Transverse colon (tissue), 3 donors: Measurements from ENCODE around the gene EGFR.

Experiments
- EP300 ChIP-seq: sonication (generic); formaldehyde crosslinking; IDR thresholded peaks from one replicate; pipeline ENCODE4 v1.6.1; 2017; ENCODE audit warnings: antibody characterized with exemption, low read depth
- POLR2A ChIP-seq: fragments of 450-650 bp; IDR thresholded peaks from one replicate; pipeline ENCODE4 v1.6.1; 2016; ENCODE audit warnings: antibody characterized with exemption, mild to moderate bottlenecking, moderate library complexity
- TF ChIP-seq, protein P1 (sequence below), 5 experiments: fragments of 200-600 bp in 3 of 5; fragments of 450-650 bp in 2 of 5; sonication (generic) in 3 of 5; IDR thresholded peaks; 1 replicate in 2 of 5; 2 replicates in 3 of 5; pipeline ENCODE4 v1.5.1; 2016 to 2017; ENCODE audit warnings: antibody characterized with exemption in 5 of 5, inconsistent platforms in 3 of 5, mild to moderate bottlenecking in 2 of 5, moderate library complexity in 1 of 5

DNA sequence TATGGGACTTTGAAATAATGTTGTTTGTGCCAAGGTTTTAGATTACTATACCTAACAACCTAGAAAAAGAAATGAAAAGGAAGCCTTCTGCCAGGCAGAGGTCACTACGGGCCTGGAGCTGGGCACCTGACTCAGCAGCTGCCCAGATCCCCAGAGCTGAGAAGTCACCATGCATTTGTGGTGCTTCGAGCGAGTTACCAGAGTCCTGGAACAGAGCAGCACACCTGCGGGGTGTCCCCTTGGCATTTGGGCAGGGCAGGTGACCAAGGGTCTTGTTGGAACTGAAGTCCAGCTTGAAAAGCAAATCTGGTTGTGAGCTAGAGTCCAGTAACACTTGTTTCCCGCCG is 25.5 kb downstream of the EGFR start:
- TF ChIP-seq, protein P1, sequence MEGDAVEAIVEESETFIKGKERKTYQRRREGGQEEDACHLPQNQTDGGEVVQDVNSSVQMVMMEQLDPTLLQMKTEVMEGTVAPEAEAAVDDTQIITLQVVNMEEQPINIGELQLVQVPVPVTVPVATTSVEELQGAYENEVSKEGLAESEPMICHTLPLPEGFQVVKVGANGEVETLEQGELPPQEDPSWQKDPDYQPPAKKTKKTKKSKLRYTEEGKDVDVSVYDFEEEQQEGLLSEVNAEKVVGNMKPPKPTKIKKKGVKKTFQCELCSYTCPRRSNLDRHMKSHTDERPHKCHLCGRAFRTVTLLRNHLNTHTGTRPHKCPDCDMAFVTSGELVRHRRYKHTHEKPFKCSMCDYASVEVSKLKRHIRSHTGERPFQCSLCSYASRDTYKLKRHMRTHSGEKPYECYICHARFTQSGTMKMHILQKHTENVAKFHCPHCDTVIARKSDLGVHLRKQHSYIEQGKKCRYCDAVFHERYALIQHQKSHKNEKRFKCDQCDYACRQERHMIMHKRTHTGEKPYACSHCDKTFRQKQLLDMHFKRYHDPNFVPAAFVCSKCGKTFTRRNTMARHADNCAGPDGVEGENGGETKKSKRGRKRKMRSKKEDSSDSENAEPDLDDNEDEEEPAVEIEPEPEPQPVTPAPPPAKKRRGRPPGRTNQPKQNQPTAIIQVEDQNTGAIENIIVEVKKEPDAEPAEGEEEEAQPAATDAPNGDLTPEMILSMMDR (IDR thresholded peaks at IDR 0.05), result no peak
- TF ChIP-seq POLR2A (no peak), EP300 (no peak)
